ENCODE measurements around the gene KCNAB3. TPM values are rescaled to one million over a fixed set of nuclear protein-coding genes. Genes with fewer than 3 reads are reported as not detected.

KCNAB3 gene
- not detected for total RNA-seq

- Histone ChIP-seq H3K9me3 (no peaks in the 10 kb centered on the region), H3K27me3 (no peaks in the 10 kb centered on the region), H3K36me3 (peaks cover 0 to under 1% of the 10 kb centered on the region in 2 donors), H3K4me1 (peaks cover 12 to 18% of the 10 kb centered on the region in 2 donors), H3K27ac (no peak within 1 kb of the TSS), H3K4me3 (peak within 1 kb of the TSS in 1 of 2 donors; percentile 84)
- no peak for DNase-seq (ENCODE audit: low spot score in 2 of 2)
- no peak for TF ChIP-seq CTCF (IDR thresholded peaks at IDR 0.05)
- intact Hi-C loops (cut with DNase I): no loop called here
These were observed at the start of gene KCNAB3 for GRCh38 chr17:7929158-7930023. TSS of gene KCNAB3 (minus strand) at chr17:7929856. CDS start at chr17:7929435, 421 bp downstream.

GRCh38 chr17:7977805-7978204, 48.1 kb upstream of the KCNAB3 start:
- Histone ChIP-seq H3K36me3 (no peaks in the 10 kb centered on the region), H3K9me3 (peaks cover 8 to 18% of the 10 kb centered on the region in 2 donors), H3K4me1 (no peaks in the 10 kb centered on the region), H3K4me3 (no peak overlapping the region), H3K27me3 (no peaks in the 10 kb centered on the region), H3K27ac (no peak overlapping the region)
- TF ChIP-seq CTCF (IDR thresholded peaks at IDR 0.05): no peak
- DNase-seq (ENCODE audit: low spot score in 2 of 2): no peak
- intact Hi-C loops (cut with DNase I): no loop called here

- no peak for TF ChIP-seq CTCF (IDR thresholded peaks at IDR 0.05)
- Histone ChIP-seq H3K27ac (no peak overlapping the region), H3K36me3 (no peaks in the 10 kb centered on the region), H3K4me1 (no peaks in the 10 kb centered on the region), H3K27me3 (no peaks in the 10 kb centered on the region), H3K9me3 (peaks cover 8 to 18% of the 10 kb centered on the region in 2 donors), H3K4me3 (no peak overlapping the region)
- intact Hi-C loops (cut with DNase I): no loop called here
- peak in 1 of 2 donors; percentile 44 for DNase-seq (ENCODE audit: low spot score in 2 of 2)
These were observed 47.4 kb upstream of the KCNAB3 start for GRCh38 chr17:7977039-7977438.

- Histone ChIP-seq H3K4me3 (no peak overlapping the region), H3K27me3 (no peaks in the 10 kb centered on the region), H3K4me1 (no peaks in the 10 kb centered on the region), H3K36me3 (no peaks in the 10 kb centered on the region), H3K9me3 (peaks cover 8 to 18% of the 10 kb centered on the region in 2 donors), H3K27ac (no peak overlapping the region)
- intact Hi-C loops (cut with DNase I): no loop called here
- DNase-seq (ENCODE audit: low spot score in 2 of 2): peak in 1 of 2 donors; percentile 13
- TF ChIP-seq CTCF (IDR thresholded peaks at IDR 0.05): no peak
These were observed 45.0 kb upstream of the KCNAB3 start for GRCh38 chr17:7974638-7975131.

DNA sequence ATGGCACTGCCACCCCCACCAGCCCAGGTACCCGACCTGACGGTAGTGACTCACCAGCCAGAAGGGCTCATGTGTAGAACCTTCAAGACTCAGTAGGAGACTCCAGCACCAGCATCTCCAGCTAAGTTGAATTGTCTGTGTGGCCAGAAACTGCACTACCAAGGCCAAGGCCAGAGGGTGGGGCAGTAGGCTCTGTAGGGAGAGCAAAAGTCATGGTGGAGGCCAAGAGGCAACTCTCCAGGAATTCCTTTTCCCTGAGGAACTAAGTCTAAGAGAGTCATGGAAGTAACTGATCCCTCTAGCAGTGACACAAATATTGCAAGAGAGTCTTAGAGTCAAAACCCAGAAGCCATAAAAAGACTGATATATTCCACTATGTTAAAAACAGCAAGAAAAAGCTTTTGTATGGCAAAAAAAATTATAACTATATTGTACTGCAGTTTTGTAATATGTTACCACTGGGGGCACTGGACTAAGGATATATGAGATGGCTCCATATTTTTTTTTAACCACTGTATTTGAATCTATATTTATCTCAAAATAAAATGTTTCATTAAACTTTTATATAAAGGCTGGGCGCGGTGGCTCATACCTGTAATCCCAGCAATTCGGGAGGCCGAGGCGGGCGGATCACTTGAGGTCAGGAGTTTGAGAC, 42.6 kb upstream of the KCNAB3 start:
- TF ChIP-seq CTCF (IDR thresholded peaks at IDR 0.05): no peak

More for the DNA sequence above, 42.6 kb upstream of the KCNAB3 start:
- Histone ChIP-seq H3K27ac (no peak overlapping the region), H3K4me1 (no peaks in the 10 kb centered on the region), H3K27me3 (no peaks in the 10 kb centered on the region), H3K36me3 (no peaks in the 10 kb centered on the region), H3K4me3 (no peak overlapping the region), H3K9me3 (peaks cover 8 to 18% of the 10 kb centered on the region in 2 donors)
- intact Hi-C loops (cut with DNase I): no loop called here
- DNase-seq (ENCODE audit: low spot score in 2 of 2): peak in 1 of 2 donors; percentile 47
